Measurements from ENCODE around the gene LRWD1. TPM values are rescaled to one million over a fixed set of nuclear protein-coding genes. Genes with fewer than 3 reads are reported as not detected.

Gene LRWD1
- total and polyA plus RNA-seq, 7 donors: 7.2 to 19.4 (median 13.4) TPM

DNA sequence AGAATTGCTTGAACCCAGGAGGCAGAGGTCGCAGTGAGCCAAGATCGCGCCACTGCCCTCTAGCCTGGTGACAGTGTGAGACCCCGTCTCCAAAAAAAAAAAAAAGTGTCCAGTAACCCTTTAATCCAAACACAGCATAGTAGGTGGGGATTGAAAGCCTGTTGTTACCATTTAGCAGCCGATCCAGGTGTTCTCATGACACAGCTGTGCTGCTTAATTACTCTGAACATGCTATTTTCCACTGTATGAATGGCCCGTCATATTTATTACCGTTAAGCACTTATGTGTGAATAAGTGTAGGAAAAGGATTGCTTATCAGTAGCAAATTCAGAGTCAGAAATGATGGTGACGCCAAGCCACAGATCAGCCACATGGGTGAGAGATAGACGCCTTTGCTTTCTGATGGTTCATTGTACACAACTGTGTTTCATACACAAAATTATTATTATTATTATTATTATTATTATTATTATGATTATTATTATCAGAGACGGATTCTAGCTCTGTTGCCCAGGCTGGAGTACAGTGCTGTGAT is 43.0 kb upstream of the LRWD1 start:
- no peak for DNase-seq
- intact Hi-C loops (cut with DNase I): no loop called here
- Histone ChIP-seq H3K4me1 (no peaks in the 10 kb centered on the region), H3K27me3 (no peaks in the 10 kb centered on the region), H3K36me3 (peaks cover 0 to 89% (median 39%) of the 10 kb centered on the region in 4 donors), H3K9me3 (no peaks in the 10 kb centered on the region), H3K27ac (no peak overlapping the region), H3K4me3 (no peak overlapping the region)
- WGBS, 2 donors: 92 to 94% methylated on average over 10 of the region's 10 CpGs
- TF ChIP-seq EP300 (IDR thresholded peaks at IDR 0.05) (no peak), CTCF (IDR thresholded peaks at IDR 0.05) (no peak), POLR2A (IDR thresholded peaks at IDR 0.05) (no peak), POLR2AphosphoS5 (IDR thresholded peaks at IDR 0.05) (no peak)

DNA sequence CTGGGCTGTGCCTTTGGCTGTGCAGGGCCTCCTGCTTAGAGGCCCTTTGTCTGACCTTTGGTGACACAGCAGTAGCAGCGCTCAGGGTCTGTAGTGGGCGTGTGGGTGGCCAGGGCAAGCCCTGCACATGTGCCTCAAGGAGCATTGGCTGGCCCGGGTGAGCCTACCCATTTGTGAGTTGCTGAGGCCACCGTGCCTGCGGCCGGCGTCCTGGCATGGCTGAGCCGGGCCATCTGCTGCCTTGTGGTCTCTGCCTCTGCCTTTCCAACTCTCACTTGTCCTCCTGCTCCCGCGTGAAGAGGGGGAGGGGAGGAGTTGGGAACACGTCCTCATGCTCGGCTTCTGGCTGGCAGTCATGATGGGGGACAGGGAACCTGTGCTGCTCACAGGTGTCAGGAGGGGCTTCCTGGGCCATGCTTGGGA is 40.6 kb upstream of the LRWD1 start:
- no peak for DNase-seq
- TF ChIP-seq POLR2AphosphoS5 (IDR thresholded peaks at IDR 0.05): no peak
- TF ChIP-seq EP300 (IDR thresholded peaks at IDR 0.05): no peak
- no peak for TF ChIP-seq POLR2A (IDR thresholded peaks at IDR 0.05)
- TF ChIP-seq CTCF (IDR thresholded peaks at IDR 0.05): no peak
- 78 to 85% methylated on average over 12 of the region's 12 CpGs for WGBS, 2 donors
- intact Hi-C loops (cut with DNase I): no loop called here
- Histone ChIP-seq H3K36me3 (peaks cover 0 to 75% (median 32%) of the 10 kb centered on the region in 4 donors), H3K27ac (no peak overlapping the region), H3K9me3 (no peaks in the 10 kb centered on the region), H3K27me3 (no peaks in the 10 kb centered on the region), H3K4me3 (no peak overlapping the region), H3K4me1 (no peaks in the 10 kb centered on the region)

DNA sequence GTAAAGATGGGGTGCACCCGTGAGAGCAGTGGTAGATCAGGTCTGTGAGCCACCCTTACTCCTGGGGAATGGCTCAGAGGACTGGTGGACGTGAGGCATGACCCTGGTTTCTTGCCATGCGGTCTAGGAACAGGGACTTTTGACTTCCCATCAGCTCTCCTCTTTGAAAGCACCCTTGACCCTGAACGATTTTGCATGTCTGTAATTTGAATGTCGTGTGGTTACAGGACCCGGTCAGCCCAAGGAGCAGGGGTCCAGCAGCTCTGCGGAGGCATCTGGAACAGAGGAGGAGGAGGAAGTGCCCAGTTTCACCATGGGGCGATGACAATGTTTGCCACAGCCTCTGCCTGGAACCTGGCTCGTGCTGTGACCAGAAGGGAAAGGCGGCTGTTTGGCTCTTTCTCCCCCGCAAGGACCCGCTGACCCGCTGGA is 40.0 kb upstream of the LRWD1 start:
- no peak overlapping the region for H3K4me3 ChIP-seq
- TF ChIP-seq CTCF (IDR thresholded peaks at IDR 0.05) (no peak), POLR2AphosphoS5 (IDR thresholded peaks at IDR 0.05) (no peak), POLR2A (IDR thresholded peaks at IDR 0.05) (no peak)
- H3K4me1 ChIP-seq: no peaks in the 10 kb centered on the region
- no peaks in the 10 kb centered on the region for H3K27me3 ChIP-seq
- DNase-seq: no peak
- intact Hi-C loops (cut with DNase I): no loop called here
- H3K9me3 ChIP-seq: no peaks in the 10 kb centered on the region
- peaks cover 0 to 71% (median 30%) of the 10 kb centered on the region in 4 donors for H3K36me3 ChIP-seq
- 74 to 81% methylated on average over 13 of the region's 13 CpGs for WGBS, 2 donors
- H3K27ac ChIP-seq: no peak overlapping the region

DNA sequence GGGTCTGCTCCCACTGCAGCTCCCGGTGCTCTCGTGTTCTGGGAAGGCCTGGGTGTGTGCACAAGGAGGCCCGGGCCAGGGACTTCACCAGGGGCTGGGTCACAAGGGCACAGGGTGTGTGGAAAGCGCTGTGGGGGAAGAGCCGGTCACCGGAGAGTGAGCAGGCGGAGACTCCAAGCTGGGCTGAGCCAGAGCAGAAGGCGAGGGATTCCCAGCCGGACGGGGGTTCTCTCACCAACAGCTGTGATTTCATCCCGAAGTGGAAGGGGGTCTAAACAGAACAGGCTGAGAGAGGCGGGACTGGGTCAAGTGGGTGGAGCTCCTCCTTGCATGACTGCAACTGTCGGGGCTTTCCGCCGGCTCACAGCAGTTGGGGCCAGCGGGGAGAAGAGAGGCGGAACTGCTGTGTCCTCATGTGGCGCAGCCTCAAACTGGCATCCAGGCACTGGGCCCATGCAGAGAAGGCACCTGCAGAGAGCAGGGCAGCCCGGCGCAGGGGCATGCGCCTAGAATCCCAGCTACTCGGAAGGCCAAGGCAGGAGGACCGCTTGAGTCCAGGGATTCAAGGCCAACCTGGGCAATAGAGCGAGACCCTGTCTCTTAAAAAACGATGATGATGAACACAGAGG is 39.0 kb upstream of the LRWD1 start:
- Histone ChIP-seq H3K36me3 (peaks cover 0 to 62% (median 28%) of the 10 kb centered on the region in 4 donors), H3K4me1 (no peaks in the 10 kb centered on the region), H3K27ac (peak overlapping the region in 2 of 4 donors; percentile 47 to 49), H3K4me3 (no peak overlapping the region), H3K9me3 (no peaks in the 10 kb centered on the region), H3K27me3 (no peaks in the 10 kb centered on the region)
- intact Hi-C loops (cut with DNase I): no loop called here
- DNase-seq: no peak
- peak in 1 of 4 donors; percentile 15 for TF ChIP-seq POLR2AphosphoS5 (IDR thresholded peaks at IDR 0.05)
- no peak for TF ChIP-seq CTCF (IDR thresholded peaks at IDR 0.05)
- 46 to 75% methylated on average over 25 of the region's 25 CpGs for WGBS, 2 donors

All from sigmoid colon (tissue), 7 donors.